ENCODE results near the gene TPCN2. TPM values are rescaled to one million over a fixed set of nuclear protein-coding genes. Genes with fewer than 3 reads are reported as not detected.
A peak's percentile ranks its signal among the peaks of the same experiment; 100 is the strongest.

Gene TPCN2
- total and polyA plus RNA-seq, 9 of the 15 experiments (the other 6 are each of a cell fraction or from before 2014, with no cell fraction given) = 0.66 to 10.2 (median 4.6) TPM

DNA sequence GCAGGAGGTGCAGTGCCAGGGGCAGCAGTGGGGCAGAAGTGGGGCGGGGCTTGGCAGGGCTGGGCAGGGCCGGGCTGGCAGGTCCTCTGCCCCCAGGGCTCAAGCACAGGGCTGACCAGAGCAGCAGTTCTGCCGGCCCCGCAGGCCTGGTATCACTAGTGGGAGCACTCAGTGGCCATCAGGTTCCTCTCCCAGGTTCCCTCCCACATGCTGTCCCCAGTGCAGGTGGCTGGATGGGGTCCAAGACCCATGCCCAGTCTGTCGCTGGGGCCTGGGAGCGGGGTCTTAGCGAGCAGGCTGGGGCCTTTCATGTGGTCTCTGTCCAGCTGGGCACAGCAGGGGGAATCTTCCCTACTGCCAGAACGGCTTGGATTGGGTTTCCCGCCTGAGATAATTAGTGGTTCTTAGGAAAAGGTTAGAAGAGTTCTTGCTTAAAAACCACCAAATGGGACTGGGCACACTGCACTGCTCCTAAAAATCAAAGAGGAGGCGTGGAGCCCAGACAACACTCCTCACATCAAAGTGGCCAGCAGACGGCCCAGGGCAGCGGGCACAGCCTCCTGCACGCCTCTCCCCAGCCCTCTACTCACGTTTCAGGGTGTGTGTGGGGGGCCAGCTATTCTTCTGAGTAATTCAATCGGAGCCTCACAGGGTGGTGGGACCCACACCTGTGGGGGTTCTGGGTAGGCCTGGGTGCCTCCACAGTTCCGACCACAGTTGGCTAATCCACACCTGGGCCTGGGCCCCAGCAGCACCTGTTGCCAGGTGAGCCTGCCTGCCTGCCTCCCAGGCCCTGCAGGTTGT is 45.6 kb downstream of the TPCN2 start:
- no peak overlapping the region for H2AFZ ChIP-seq (ENCODE audit: low read depth, low read length)
- H3K27ac ChIP-seq (ENCODE audit: extremely low read depth, low read depth, low read length) = no peak overlapping the region
- H3K36me3 ChIP-seq (ENCODE audit: control insufficient read depth, insufficient read depth, low read length) = no peaks in the 10 kb centered on the region
- H3K9me1 ChIP-seq (ENCODE audit: control insufficient read depth, insufficient read depth, low read length) = no peaks in the 10 kb centered on the region
- peak overlapping the region in 1 of 2 experiments; percentile 23; a peak in 2 of 4 replicates for H3K9ac ChIP-seq (ENCODE audit: insufficient read depth in 1 of 2, low read depth in 2 of 2, low read length in 2 of 2)
- POLR2A ChIA-PET = interaction anchor here (0.6 kb wide), 1 partner anchor 240 kb away, joined by 3 read pairs; no protein-coding TSS in a partner anchor
- no peak for DNase-seq (ENCODE audit: extremely low read depth in 1 of 4, low spot score in 3 of 4)
- H3K27me3 ChIP-seq (ENCODE audit: control insufficient read depth in 2 of 2, insufficient read depth in 2 of 2, low read length in 2 of 2) = peaks cover 6 to 41% of the 10 kb centered on the region in 2 experiments; a peak in 3 of 5 replicates
- no peak overlapping the region for H3K4me3 ChIP-seq
- H3K4me1 ChIP-seq (replicated peaks in 1 of 2; ENCODE audit: control insufficient read depth in 2 of 2, insufficient read depth in 2 of 2, low read length in 2 of 2) = peaks cover 0 to 20% of the 10 kb centered on the region in 2 experiments; a peak in 2 of 5 replicates
- H3K9me3 ChIP-seq (replicated peaks; ENCODE audit: control insufficient read depth, insufficient read depth, low read depth, low read length) = 0 out of 2 replicates have a peak, but pooled peaks cover 3% of the 10 kb centered on the region
- H3K4me2 ChIP-seq (ENCODE audit: insufficient read depth, low read length) = no peak overlapping the region
- intact Hi-C loops (cut with micrococcal nuclease) (no loop called here), in situ Hi-C loops (cut with MboI) (no loop called here)
- no peak for ATAC-seq
- CTCF ChIA-PET (ENCODE audit: low intra/inter-chr PET ratio) = no interaction called here
- H4K20me1 ChIP-seq (replicated peaks; ENCODE audit: control insufficient read depth, insufficient read depth, low read length) = peaks cover 3% of the 10 kb centered on the region; the same call in 1 of the 2 replicates
- no peaks in the 10 kb centered on the region for H3K79me2 ChIP-seq (ENCODE audit: control insufficient read depth, insufficient read depth, low read length)
- 10% methylated on average over 16 of the region's 16 CpGs for WGBS (ENCODE audit: insufficient coverage, low coverage, missing lambda C conversion rate)
- no TSS peak for BruUV-seq (replicated peaks)
- no peak for FAIRE-seq
- TF ChIP-seq CBX2 (IDR thresholded peaks at IDR 0.05; ENCODE audit: insufficient read depth, low read length, poor library complexity, severe bottlenecking) (no peak), SIX5 (IDR thresholded peaks at IDR 0.05; ENCODE audit: borderline replicate concordance in 1 of 2, insufficient read depth in 1 of 2, low read depth in 1 of 2, low read length in 2 of 2) (no peak), ZNF699 (CRISPR knock-in tag; IDR thresholded peaks at IDR 0.05; ENCODE audit: insufficient replicate concordance) (no peak)

- H3K79me2 ChIP-seq (ENCODE audit: control insufficient read depth, insufficient read depth, low read length) = no peaks in the 10 kb centered on the region
- no peaks in the 10 kb centered on the region for H3K9me1 ChIP-seq (ENCODE audit: control insufficient read depth, insufficient read depth, low read length)
- no peaks in the 10 kb centered on the region for H3K36me3 ChIP-seq (ENCODE audit: control insufficient read depth, insufficient read depth, low read length)
- DNase-seq (ENCODE audit: extremely low read depth in 1 of 4, low spot score in 3 of 4) (no peak), ATAC-seq (no peak), FAIRE-seq (no peak)
- WGBS (ENCODE audit: insufficient coverage, low coverage, missing lambda C conversion rate) = 8% methylated on average over 7 of the region's 10 CpGs
- no peak overlapping the region for H2AFZ ChIP-seq (ENCODE audit: low read depth, low read length)
- in situ Hi-C loops (cut with MboI) = no loop called here
- intact Hi-C loops (cut with micrococcal nuclease) = no loop called here
- peaks cover 6 to 47% of the 10 kb centered on the region in 2 experiments; a peak in 3 of 5 replicates for H3K27me3 ChIP-seq (ENCODE audit: control insufficient read depth in 2 of 2, insufficient read depth in 2 of 2, low read length in 2 of 2)
- no TSS peak for BruUV-seq (replicated peaks)
- no peak overlapping the region for H3K9ac ChIP-seq (ENCODE audit: insufficient read depth in 1 of 2, low read depth in 2 of 2, low read length in 2 of 2)
- ChIA-PET POLR2A (no interaction called here), CTCF (ENCODE audit: low intra/inter-chr PET ratio) (no interaction called here)
- no peak overlapping the region for H3K27ac ChIP-seq (ENCODE audit: extremely low read depth, low read depth, low read length)
- peaks cover 3% of the 10 kb centered on the region; the same call in 1 of the 2 replicates for H4K20me1 ChIP-seq (replicated peaks; ENCODE audit: control insufficient read depth, insufficient read depth, low read length)
- no peak overlapping the region for H3K4me2 ChIP-seq (ENCODE audit: insufficient read depth, low read length)
- no peak overlapping the region for H3K4me3 ChIP-seq
- peaks cover 0 to 20% of the 10 kb centered on the region in 2 experiments; a peak in 2 of 5 replicates for H3K4me1 ChIP-seq (replicated peaks in 1 of 2; ENCODE audit: control insufficient read depth in 2 of 2, insufficient read depth in 2 of 2, low read length in 2 of 2)
- H3K9me3 ChIP-seq (replicated peaks; ENCODE audit: control insufficient read depth, insufficient read depth, low read depth, low read length) = 0 out of 2 replicates have a peak, but pooled peaks cover 3% of the 10 kb centered on the region
Observed at GRCh38 chr11:69094915-69095290, 46.2 kb downstream of the TPCN2 start.

Data from K562 (cell line).